NCI-H2107 (cell line): Measurements from ENCODE around the gene DSTN.
A peak's percentile ranks its signal among the peaks of the same experiment; 100 is the strongest.

Experiments used
- DNase-seq: peaks from one replicate; lab custom pipeline; 2025; lab: John Stamatoyannopoulos, UW

Gene DSTN

GRCh38 chr20:17637413-17637780, 67.5 kb downstream of the DSTN start:
- no peak for DNase-seq

- no peak for DNase-seq
Measured at GRCh38 chr20:17637985-17638640, 68.2 kb downstream of the DSTN start.

- no peak for DNase-seq
Measured at GRCh38 chr20:17638835-17639407, 69.0 kb downstream of the DSTN start.

GRCh38 chr20:17640146-17640874, 70.4 kb downstream of the DSTN start:
- DNase-seq, result no peak

GRCh38 chr20:17640875-17641378, 71.1 kb downstream of the DSTN start:
- no peak for DNase-seq

GRCh38 chr20:17641520-17641964, 71.7 kb downstream of the DSTN start:
- no peak for DNase-seq

GRCh38 chr20:17641993-17642392, 72.1 kb downstream of the DSTN start:
- no peak for DNase-seq

- DNase-seq, result no peak
Measured at GRCh38 chr20:17642404-17643269, 72.8 kb downstream of the DSTN start.

GRCh38 chr20:17643531-17644188, 73.8 kb downstream of the DSTN start:
- DNase-seq, result no peak

- DNase-seq, result no peak
Measured at GRCh38 chr20:17644451-17644850, 74.6 kb downstream of the DSTN start.

- no peak for DNase-seq
Measured at GRCh38 chr20:17645010-17645409, 75.1 kb downstream of the DSTN start.

- DNase-seq, result no peak
Measured at GRCh38 chr20:17645546-17646208, 75.8 kb downstream of the DSTN start.

- DNase-seq, result peak; percentile 39
Measured at GRCh38 chr20:17646209-17646960, 76.5 kb downstream of the DSTN start.

GRCh38 chr20:17646961-17647301, 77.1 kb downstream of the DSTN start:
- DNase-seq, result no peak

GRCh38 chr20:17647391-17648314, 77.8 kb downstream of the DSTN start:
- DNase-seq, result no peak

- DNase-seq, result no peak
Measured at GRCh38 chr20:17648315-17648646, 78.4 kb downstream of the DSTN start.

GRCh38 chr20:17648791-17649730, 79.2 kb downstream of the DSTN start:
- no peak for DNase-seq
